H1 (cell line): Measurements from ENCODE around the gene ASTN1. TPM values are rescaled to one million over a fixed set of nuclear protein-coding genes. Genes with fewer than 3 reads are reported as not detected.

Experiments
- CTCF ChIA-PET: fragments of 300-600 bp; sonication (Branson Sonifier 250); formaldehyde crosslinking; loops from one replicate; lab custom pipeline; 2021; ENCODE audit not compliant: partially characterized antibody; lab: Charles Lee
- POLR2A ChIA-PET: fragments of 300-600 bp; sonication (Branson Sonifier 250); formaldehyde crosslinking; loops from one replicate; lab custom pipeline; 2021; ENCODE audit warnings: inconsistent platforms; ENCODE audit not compliant: partially characterized antibody; lab: Charles Lee
- DNase-seq, 2 experiments: peaks; one replicate each; pipeline versions ENCODE4 v3.0.0 to v3.0.0-alpha.2; 2010 to 2022; ENCODE audit warnings: low spot score in 2 of 2, low read depth in 1 of 2, mixed read lengths in 1 of 2
- FAIRE-seq: peaks from 2 replicates; lab custom pipeline; 2011; peaks lifted over from hg19 to GRCh38; lab: Jason Lieb, UNC
- H2AFZ ChIP-seq: 2 replicates; pipeline ENCODE4 v1.8.1; 2012; ENCODE audit warnings: low read length, inconsistent platforms
- H2AK5ac ChIP-seq: 2 replicates; pipeline ENCODE4 v1.6.1; 2013; ENCODE audit warnings: low read depth, low read length
- H2BK120ac ChIP-seq: replicated peaks from 2 replicates; pipeline ENCODE3; 2013; ENCODE audit warnings: low read depth, low read length, inconsistent platforms
- H2BK12ac ChIP-seq: 2 replicates; pipeline ENCODE4 v1.6.1; 2013; ENCODE audit warnings: low read depth, low read length
- H2BK15ac ChIP-seq: 2 replicates; pipeline ENCODE4 v1.6.1; 2013; ENCODE audit warnings: low read length
- H2BK20ac ChIP-seq: 2 replicates; pipeline ENCODE4 v1.6.1; 2013; ENCODE audit warnings: low read length
- H2BK5ac ChIP-seq: 2 replicates; pipeline ENCODE4 v1.6.1; 2013; ENCODE audit warnings: low read depth, low read length
- H3K14ac ChIP-seq: 2 replicates; pipeline ENCODE4 v1.6.1; 2013; ENCODE audit warnings: inconsistent platforms; ENCODE audit not compliant: insufficient read length
- H3K18ac ChIP-seq: 2 replicates; pipeline ENCODE4 v1.6.1; 2013; ENCODE audit warnings: low read length; ENCODE audit errors: extremely low read depth
- H3K23ac ChIP-seq: 2 replicates; pipeline ENCODE4 v1.6.1; 2013; ENCODE audit warnings: inconsistent platforms; ENCODE audit not compliant: insufficient read length
- H3K23me2 ChIP-seq: 2 replicates; pipeline ENCODE4 v1.6.1; 2013; ENCODE audit warnings: low read depth, low read length
- H3K27ac ChIP-seq: 2 replicates; pipeline ENCODE4 v1.6.1; 2011; ENCODE audit warnings: low read depth, low read length, inconsistent platforms
- H3K27me3 ChIP-seq, 4 experiments: replicated peaks in 1 of 4; 1 replicate in 1 of 4; 2 replicates in 3 of 4; pipeline versions ENCODE4 v1.6.1 to v1.8.1; 2011 to 2013; ENCODE audit warnings: low read length in 3 of 4, mild to moderate bottlenecking in 3 of 4, inconsistent platforms in 2 of 4, mixed read lengths in 2 of 4, moderate library complexity in 1 of 4; ENCODE audit not compliant: control insufficient read depth in 3 of 4, insufficient read depth in 3 of 4; ENCODE audit errors: extremely low read depth in 1 of 4
- H3K36me3 ChIP-seq, 4 experiments: 2 replicates each; pipeline versions ENCODE4 v1.6.1 to v1.8.1; 2011 to 2013; ENCODE audit warnings: mild to moderate bottlenecking in 4 of 4, low read length in 3 of 4, moderate library complexity in 2 of 4, control low read depth in 1 of 4, inconsistent platforms in 1 of 4; ENCODE audit not compliant: insufficient read depth in 4 of 4, control insufficient read depth in 2 of 4
- H3K4ac ChIP-seq: replicated peaks from 2 replicates; pipeline ENCODE3; 2013; ENCODE audit warnings: low read length, low read depth, mixed read lengths, inconsistent platforms; ENCODE audit not compliant: insufficient read length
- H3K4me1 ChIP-seq, 4 experiments: replicated peaks in 1 of 4; 1 replicate in 1 of 4; 2 replicates in 3 of 4; pipeline versions ENCODE4 v1.6.1 to v1.8.1; 2011 to 2013; ENCODE audit warnings: low read length in 3 of 4, inconsistent platforms in 2 of 4, mixed read lengths in 1 of 4; ENCODE audit not compliant: insufficient read depth in 4 of 4, control insufficient read depth in 3 of 4
- H3K4me2 ChIP-seq, 2 experiments: 2 replicates each; pipeline versions ENCODE4 v1.6.1 to v1.8.1; 2011 to 2013; ENCODE audit warnings: low read depth in 2 of 2, low read length in 2 of 2, control low read depth in 1 of 2, inconsistent platforms in 1 of 2, mild to moderate bottlenecking in 1 of 2; ENCODE audit not compliant: insufficient read depth in 1 of 2
- H3K4me3 ChIP-seq, 4 experiments: fragments of 200-600, 300-600 bp in 1 of 4; sonication (generic), shearing (Covaris generic), sonication (Bioruptor Twin) in 1 of 4; 2 replicates each; pipeline versions ENCODE4 v1.5.1 to v1.8.1; 2011 to 2016; ENCODE audit warnings: low read length in 4 of 4, low read depth in 3 of 4, control low read depth in 2 of 4, inconsistent platforms in 2 of 4, mild to moderate bottlenecking in 2 of 4, mixed read lengths in 1 of 4, moderate library complexity in 1 of 4; ENCODE audit not compliant: insufficient read depth in 2 of 4; ENCODE audit errors: extremely low read depth in 1 of 4
- H3K56ac ChIP-seq: replicated peaks from 2 replicates; pipeline ENCODE3; 2013; ENCODE audit warnings: low read depth, mild to moderate bottlenecking, mixed read lengths, low read length, inconsistent platforms; ENCODE audit not compliant: insufficient read length
- H3K79me1 ChIP-seq: 2 replicates; pipeline ENCODE4 v1.6.1; 2013; ENCODE audit warnings: low read depth, low read length, control low read depth
- H3K79me2 ChIP-seq, 2 experiments: 2 replicates each; pipeline versions ENCODE4 v1.6.1 to v1.8.1; 2012 to 2013; ENCODE audit warnings: low read length in 2 of 2, mild to moderate bottlenecking in 2 of 2, inconsistent platforms in 1 of 2; ENCODE audit not compliant: insufficient read depth in 2 of 2, control insufficient read depth in 1 of 2
- H3K9ac ChIP-seq, 4 experiments: replicated peaks in 1 of 4; 1 replicate in 1 of 4; 2 replicates in 3 of 4; pipeline versions ENCODE4 v1.6.1 to v1.8.1; 2011 to 2013; ENCODE audit warnings: low read depth in 3 of 4, low read length in 3 of 4, control low read depth in 2 of 4, mild to moderate bottlenecking in 2 of 4, moderate library complexity in 2 of 4, inconsistent platforms in 1 of 4; ENCODE audit errors: extremely low read depth in 1 of 4
- H3K9me3 ChIP-seq, 2 experiments: 2 replicates each; pipeline versions ENCODE4 v1.6.1 to v1.8.1; 2012 to 2013; ENCODE audit warnings: mild to moderate bottlenecking in 2 of 2, moderate library complexity in 2 of 2, control low read depth in 1 of 2, inconsistent platforms in 1 of 2, low read depth in 1 of 2, low read length in 1 of 2, mixed read lengths in 1 of 2; ENCODE audit not compliant: insufficient read depth in 2 of 2
- H4K20me1 ChIP-seq, 2 experiments: replicated peaks in 1 of 2; 2 replicates each; pipeline versions ENCODE3 to v1.8.1; 2011 to 2013; ENCODE audit warnings: inconsistent platforms in 2 of 2, low read length in 2 of 2, mild to moderate bottlenecking in 1 of 2; ENCODE audit not compliant: insufficient read depth in 2 of 2, control insufficient read depth in 1 of 2
- H4K5ac ChIP-seq: 2 replicates; pipeline ENCODE4 v1.6.1; 2013; ENCODE audit warnings: low read length, low read depth, mixed read lengths, inconsistent platforms; ENCODE audit not compliant: insufficient read length
- H4K8ac ChIP-seq: 2 replicates; pipeline ENCODE4 v1.8.0; 2013; ENCODE audit warnings: mild to moderate bottlenecking, moderate library complexity, low read length, inconsistent platforms; ENCODE audit not compliant: insufficient read depth; ENCODE audit errors: extremely low read depth
- H4K91ac ChIP-seq: replicated peaks from 2 replicates; pipeline ENCODE3; 2013; ENCODE audit warnings: low read length, mixed read lengths, inconsistent platforms; ENCODE audit not compliant: insufficient read length
- SP4 ChIP-seq: IDR thresholded peaks from 2 replicates; pipeline ENCODE4 v1.6.1; 2012; ENCODE audit warnings: low read length, inconsistent platforms
- WGBS, 2 experiments: shearing (Covaris generic) in 1 of 2; methylation state at CpG; one replicate each; pipeline versions ENCODE4 v1.1.6 to v1.1.7; 2013 to 2015; ENCODE audit warnings: low lambda C conversion rate in 2 of 2, mixed read lengths in 2 of 2, inconsistent platforms in 1 of 2, low coverage in 1 of 2, missing lambda C conversion rate in 1 of 2; ENCODE audit not compliant: insufficient replicate concordance in 2 of 2, insufficient coverage in 1 of 2, insufficient read length in 1 of 2; ENCODE audit errors: extremely low coverage in 1 of 2, missing lambda C conversion rate in 1 of 2; 5-methylcytosine and 5-hydroxymethylcytosine counted together
- polyA plus RNA-seq, 7 experiments: library from polyadenylated mRNA; depleted of rRNA in 3 of 7; stranded (reverse) in 5 of 7; unstranded in 2 of 7; fragments of >200 nt in 5 of 7; fragments of 200-250 nt in 2 of 7; gene quantifications; 1 replicate in 5 of 7; 2 replicates in 1 of 7; 4 replicates in 1 of 7; pipeline versions ENCODE4 v1.2.1 to v1.2.3, GENCODE V29; 2011 to 2013; ENCODE audit warnings: missing spikeins in 2 of 7, mixed read lengths in 2 of 7
- total RNA-seq: library from RNA; stranded (reverse); fragmentation: NEBNext Ultra II Directional; extraction: Animal tissue kit (Norgen Biotek cat#: 25700); gene quantifications from 2 replicates; pipeline ENCODE4 v1.2.1, GENCODE V29; 2021

ASTN1 gene
- total and polyA plus RNA-seq, 2 of the 8 experiments (the other 6 are each of a cell fraction or from before 2014, with no cell fraction given) = 2.9 to 4.1 TPM

DNA sequence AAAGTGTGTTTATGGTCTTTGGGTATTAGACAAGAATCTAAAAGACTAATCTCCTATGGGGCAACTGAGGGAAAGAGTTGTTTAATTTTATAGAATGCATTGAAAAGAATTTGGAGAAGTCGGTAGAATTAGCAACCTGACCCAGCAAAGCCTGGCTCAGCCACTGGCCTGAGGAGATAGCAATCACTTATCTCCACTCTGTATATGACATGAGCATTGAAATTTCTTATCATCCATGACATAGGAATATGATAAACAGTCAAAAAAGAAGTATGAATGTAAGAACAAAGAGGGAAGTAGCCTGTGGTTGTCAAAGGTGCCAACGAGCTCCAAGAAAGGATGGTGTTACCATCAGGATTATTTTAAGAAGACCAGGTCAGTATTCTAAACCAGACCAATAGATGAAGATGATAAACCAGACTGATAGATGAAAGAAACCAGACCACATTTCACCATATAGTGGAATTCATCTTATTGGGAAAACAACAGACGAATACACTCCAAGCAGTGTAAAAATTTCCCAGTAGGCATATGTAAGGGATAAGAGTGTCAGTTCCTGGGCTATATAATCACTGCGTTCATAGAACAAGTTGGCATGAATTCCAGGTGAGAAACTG is 35.7 kb downstream of the ASTN1 start:
- Histone ChIP-seq H3K36me3 (no peaks in the 10 kb centered on the region), H4K91ac (no peak overlapping the region), H3K9me3 (no peaks in the 10 kb centered on the region), H2BK15ac (no peak overlapping the region), H2BK120ac (no peak overlapping the region), H3K23ac (no peak overlapping the region), H3K4ac (no peak overlapping the region), H3K4me1 (no peaks in the 10 kb centered on the region), H3K18ac (no peak overlapping the region), H2AFZ (no peak overlapping the region), H3K27ac (no peak overlapping the region), H3K4me2 (no peak overlapping the region), H3K27me3 (no peaks in the 10 kb centered on the region), H2BK5ac (no peak overlapping the region), H3K14ac (no peak overlapping the region), H3K79me1 (no peaks in the 10 kb centered on the region), H2BK20ac (no peak overlapping the region), H3K56ac (no peak overlapping the region), H4K8ac (no peak overlapping the region), H4K20me1 (no peaks in the 10 kb centered on the region), H2BK12ac (no peak overlapping the region), H3K79me2 (no peaks in the 10 kb centered on the region), H3K23me2 (no peaks in the 10 kb centered on the region), H2AK5ac (no peak overlapping the region), H3K4me3 (no peak overlapping the region), H4K5ac (no peak overlapping the region), H3K9ac (no peak overlapping the region)
- ChIA-PET CTCF (interaction anchor here (1.6 kb wide), 1 partner anchor 9 kb away, joined by 5 read pairs; no protein-coding TSS in a partner anchor), POLR2A (no interaction called here)
- TF ChIP-seq SP4 = no peak
- 87% methylated on average over 4 of the region's 4 CpGs; no CpG with 5 or more reads in 1 of the 2 experiments for WGBS, 2 experiments
- DNase-seq (no peak), FAIRE-seq (no peak)
